HEK293 (cell line): ENCODE results near the gene CYP2D6.

Experiments used
- CTCF ChIP-seq: fragments of 450-650 bp; formaldehyde crosslinking; IDR thresholded peaks from 2 replicates; pipeline ENCODE4 v1.5.1; 2016; ENCODE audit warnings: missing biosample characterization, missing genetic modification characterization
- ZBTB11 ChIP-seq: fragments of 450-650 bp; formaldehyde crosslinking; conservative IDR thresholded peaks from 2 replicates; pipeline ENCODE4 v1.5.1; 2016; ENCODE audit warnings: low read depth, missing biosample characterization, missing genetic modification characterization
- ZNF184 ChIP-seq: fragments of 450-650 bp; IDR thresholded peaks from 2 replicates; pipeline ENCODE4 v1.5.1; 2018; ENCODE audit warnings: missing biosample characterization, mild to moderate bottlenecking, missing genetic modification characterization
- ZNF623 ChIP-seq: fragments of 450-650 bp; formaldehyde crosslinking; IDR thresholded peaks from 2 replicates; pipeline ENCODE4 v1.5.1; 2016; ENCODE audit warnings: missing biosample characterization, missing genetic modification characterization
- ZNF645 ChIP-seq: fragments of 450-650 bp; formaldehyde crosslinking; IDR thresholded peaks from 2 replicates; pipeline ENCODE4; 2016; ENCODE audit warnings: missing biosample characterization, missing genetic modification characterization
- ZNF792 ChIP-seq: fragments of 450-650 bp; formaldehyde crosslinking; IDR thresholded peaks from 2 replicates; pipeline ENCODE4 v1.5.1; 2016; ENCODE audit warnings: missing biosample characterization, missing genetic modification characterization
- ZSCAN5A ChIP-seq: fragments of 450-650 bp; formaldehyde crosslinking; IDR thresholded peaks from 2 replicates; pipeline ENCODE4 v1.5.1; 2016; ENCODE audit warnings: missing biosample characterization, missing genetic modification characterization

GRCh38 chr22:42156121-42156520 lies 25.5 kb upstream of the CYP2D6 start:
- TF ChIP-seq ZBTB11 (tag by site-specific recombination) (no peak), ZNF184 (no peak), ZSCAN5A (tag by site-specific recombination) (no peak), ZNF623 (tag by site-specific recombination) (no peak), ZNF645 (tag by site-specific recombination) (no peak), ZNF792 (tag by site-specific recombination) (no peak), CTCF (no peak)
